Thyroid gland (tissue), 4 donors: ENCODE data around the gene SEC14L1.

Experiments used
- CTCF ChIP-seq, 6 experiments: fragments of 200-600 bp in 3 of 6; fragments of 450-650 bp in 3 of 6; sonication (generic) in 3 of 6; IDR thresholded peaks; one replicate each; pipeline ENCODE4 v1.5.1; 2016 to 2019; ENCODE audit warnings: antibody characterized with exemption in 6 of 6, mild to moderate bottlenecking in 2 of 6, inconsistent platforms in 1 of 6, moderate library complexity in 1 of 6
- POLR2A ChIP-seq, 2 donors: fragments of 450-650 bp; IDR thresholded peaks; one replicate each; pipeline ENCODE4 v1.6.1; 2017; ENCODE audit warnings: antibody characterized with exemption in 2 of 2, mild to moderate bottlenecking in 2 of 2, moderate library complexity in 1 of 2

- TF ChIP-seq CTCF (IDR thresholded peaks at IDR 0.05): no peak
- no peak for TF ChIP-seq POLR2A (IDR thresholded peaks at IDR 0.05)
Observed at GRCh38 chr17:77180503-77181357, 40.0 kb downstream of the SEC14L1 start.
